GM18858 (cell line): ENCODE measurements around the gene STRN3.
"Not testable (repeated sequence)": the region's sequence is repeated elsewhere in the genome, so short reads cannot be mapped to it uniquely, and the experiment has no call there.

Experiments used
- ATAC-seq: cut with Tn5 transposase; IDR thresholded peaks from one replicate; pipeline ENCODE4 v1.9.1; 2021; ENCODE audit not compliant: unreplicated experiment

Gene STRN3

GRCh38 chr14:30921788-30922187 is 104.4 kb downstream of the STRN3 start:
- no peak for ATAC-seq

- ATAC-seq: no peak
Observed at GRCh38 chr14:30921305-30921704, 104.9 kb downstream of the STRN3 start.

GRCh38 chr14:30915596-30915995 is 110.6 kb downstream of the STRN3 start:
- no peak for ATAC-seq

GRCh38 chr14:30914812-30915211 is 111.4 kb downstream of the STRN3 start:
- ATAC-seq: no peak

GRCh38 chr14:30908826-30909225 is 117.4 kb downstream of the STRN3 start:
- ATAC-seq: no peak

DNA sequence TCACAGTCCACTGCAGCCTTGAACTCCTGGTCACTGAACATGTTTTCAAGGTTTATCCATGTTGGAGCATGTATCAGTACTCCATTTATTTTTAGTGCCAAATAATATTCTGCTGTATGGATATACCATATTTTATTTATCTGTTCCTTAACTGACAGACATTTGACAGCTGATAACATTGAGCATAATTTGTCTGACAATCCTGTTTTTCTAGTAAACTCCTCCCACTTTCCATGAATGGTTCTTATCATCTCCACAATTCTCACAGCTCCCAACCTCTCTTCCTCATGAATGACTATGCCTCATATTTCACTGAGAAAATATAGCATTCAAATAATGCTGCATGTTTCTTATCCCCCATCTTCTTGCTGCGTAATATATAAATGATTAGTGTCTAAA is 118.5 kb downstream of the STRN3 start:
- no peak for ATAC-seq

- no peak for ATAC-seq
Observed at GRCh38 chr14:30906752-30907658, 119.2 kb downstream of the STRN3 start.

DNA sequence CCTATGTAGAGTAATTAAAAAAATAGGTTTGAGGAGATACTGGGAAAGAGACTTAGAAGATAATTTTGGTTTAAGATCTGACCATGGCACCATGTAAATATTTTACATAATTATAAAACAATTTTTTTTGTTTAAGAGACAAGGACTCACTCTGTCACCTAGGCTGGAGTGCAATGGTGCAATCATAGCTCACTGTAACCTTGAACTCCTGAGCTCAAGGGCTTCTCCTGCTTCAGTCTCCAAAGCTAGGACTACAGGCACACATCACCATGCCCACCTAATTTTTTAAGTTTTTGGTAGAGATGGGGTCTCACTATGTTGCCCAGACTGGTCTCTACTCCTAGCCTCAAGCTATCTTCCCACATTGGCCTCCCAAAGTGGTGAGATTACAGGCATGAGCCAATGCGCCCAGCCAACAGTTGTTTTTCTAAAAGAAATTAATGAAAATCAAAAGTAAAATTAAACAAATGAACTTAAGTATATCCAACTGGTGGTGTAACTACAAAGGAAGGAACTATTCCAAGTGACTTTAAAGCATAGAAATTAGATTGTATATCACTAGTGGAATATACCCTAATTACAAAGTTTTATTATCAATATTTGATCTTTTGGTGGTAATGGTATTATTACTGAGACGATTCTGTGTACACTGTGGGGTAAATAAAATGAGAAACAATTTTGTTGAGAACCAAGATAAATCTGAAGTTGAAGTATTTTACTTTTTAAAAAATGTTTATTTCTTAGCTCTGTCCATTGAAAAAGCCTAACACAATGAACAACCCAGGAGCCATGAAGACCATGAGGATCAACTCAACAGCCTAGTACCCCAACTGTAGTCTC is 122.7 kb downstream of the STRN3 start:
- ATAC-seq: no peak

- ATAC-seq: not testable (repeated sequence)
Observed at GRCh38 chr14:30897121-30897520, 129.1 kb downstream of the STRN3 start.

GRCh38 chr14:30896435-30896834 is 129.7 kb downstream of the STRN3 start:
- no peak for ATAC-seq

- ATAC-seq: no peak
Observed at GRCh38 chr14:30894923-30895515, 131.2 kb downstream of the STRN3 start.

GRCh38 chr14:30893819-30894218 is 132.4 kb downstream of the STRN3 start:
- no peak for ATAC-seq

DNA sequence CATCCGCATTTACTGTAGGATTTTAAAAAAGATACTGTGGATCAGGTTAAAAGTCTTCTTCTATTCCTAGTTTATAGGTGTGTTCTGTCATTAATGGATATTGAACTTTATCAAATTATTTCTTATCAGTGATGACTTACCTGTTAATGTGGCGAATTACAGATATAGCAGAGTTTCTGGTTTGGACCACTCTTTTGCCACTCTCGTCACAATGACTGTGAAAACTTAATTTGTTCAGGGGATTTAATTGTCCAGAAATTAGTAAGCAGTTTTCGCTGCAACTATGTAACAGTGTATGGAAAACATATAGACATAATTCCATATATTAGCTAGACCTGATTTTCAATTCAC is 137.0 kb downstream of the STRN3 start:
- no peak for ATAC-seq

DNA sequence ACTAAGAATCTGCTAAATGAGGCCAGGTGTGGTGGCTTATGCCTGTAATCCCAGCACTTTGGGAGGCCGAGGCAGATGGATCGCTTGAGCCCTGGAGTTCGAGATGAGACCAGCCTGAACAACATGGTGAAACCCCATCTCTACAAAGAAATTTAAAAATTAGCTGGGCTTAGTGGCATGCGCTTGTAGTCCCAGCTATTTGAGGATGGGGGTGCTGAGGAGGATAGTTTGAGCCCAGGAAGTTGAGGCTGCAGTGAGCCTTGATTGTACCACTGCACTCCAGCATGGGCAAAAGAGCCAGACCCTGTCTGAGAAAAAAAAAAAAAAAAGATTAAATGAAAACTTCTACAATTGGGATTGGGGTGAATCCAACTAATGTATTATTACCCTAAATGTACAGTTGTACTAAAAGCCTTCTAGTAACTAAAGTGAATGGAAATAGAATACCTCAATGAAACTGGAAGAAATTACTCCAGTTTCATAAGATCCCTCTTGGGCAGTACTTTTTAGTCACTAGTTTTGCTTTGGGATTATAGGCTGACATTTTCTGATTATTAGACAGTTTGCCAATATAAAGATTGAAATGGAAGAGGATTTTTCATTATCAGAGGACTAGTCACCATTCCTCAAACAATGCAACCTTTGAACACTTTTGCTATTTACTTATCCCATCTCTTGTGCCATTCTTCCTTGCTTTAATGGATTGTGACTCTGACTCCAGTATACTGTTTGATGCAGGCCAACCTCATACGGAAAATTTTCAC is 137.5 kb downstream of the STRN3 start:
- ATAC-seq: no peak

DNA sequence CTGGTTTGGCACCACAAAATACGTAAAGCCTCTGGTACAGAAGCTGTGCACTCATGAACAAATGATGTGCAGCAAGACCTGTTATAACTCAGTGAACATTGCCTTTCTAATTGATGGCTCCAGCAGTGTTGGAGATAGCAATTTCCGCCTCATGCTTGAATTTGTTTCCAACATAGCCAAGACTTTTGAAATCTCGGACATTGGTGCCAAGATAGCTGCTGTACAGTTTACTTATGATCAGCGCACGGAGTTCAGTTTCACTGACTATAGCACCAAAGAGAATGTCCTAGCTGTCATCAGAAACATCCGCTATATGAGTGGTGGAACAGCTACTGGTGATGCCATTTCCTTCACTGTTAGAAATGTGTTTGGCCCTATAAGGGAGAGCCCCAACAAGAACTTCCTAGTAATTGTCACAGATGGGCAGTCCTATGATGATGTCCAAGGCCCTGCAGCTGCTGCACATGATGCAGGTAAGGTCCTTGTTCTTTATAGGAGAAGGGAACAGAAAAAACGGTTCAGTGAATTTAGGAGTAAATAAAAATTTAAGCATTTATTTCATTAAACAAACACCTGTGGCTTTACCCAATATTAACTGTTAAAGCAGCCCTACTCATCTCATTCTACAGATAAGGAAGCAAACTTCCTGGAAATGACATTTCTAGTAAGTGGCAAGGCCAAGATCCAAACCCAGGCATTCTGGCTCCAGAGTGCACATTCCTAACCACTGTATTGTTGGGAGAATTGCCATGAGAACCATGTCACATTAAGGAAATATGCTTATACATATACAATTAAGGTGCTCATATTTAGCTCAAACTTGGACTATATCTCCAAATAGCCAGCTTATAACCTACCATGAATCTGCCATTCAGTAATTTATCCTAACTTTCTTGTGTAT is 140.1 kb downstream of the STRN3 start:
- ATAC-seq: no peak

GRCh38 chr14:30884901-30885300 is 141.3 kb downstream of the STRN3 start:
- no peak for ATAC-seq

GRCh38 chr14:30883508-30884294 is 142.5 kb downstream of the STRN3 start:
- peak; percentile 61 for ATAC-seq

- no peak for ATAC-seq
Observed at GRCh38 chr14:30882431-30882830, 143.7 kb downstream of the STRN3 start.

DNA sequence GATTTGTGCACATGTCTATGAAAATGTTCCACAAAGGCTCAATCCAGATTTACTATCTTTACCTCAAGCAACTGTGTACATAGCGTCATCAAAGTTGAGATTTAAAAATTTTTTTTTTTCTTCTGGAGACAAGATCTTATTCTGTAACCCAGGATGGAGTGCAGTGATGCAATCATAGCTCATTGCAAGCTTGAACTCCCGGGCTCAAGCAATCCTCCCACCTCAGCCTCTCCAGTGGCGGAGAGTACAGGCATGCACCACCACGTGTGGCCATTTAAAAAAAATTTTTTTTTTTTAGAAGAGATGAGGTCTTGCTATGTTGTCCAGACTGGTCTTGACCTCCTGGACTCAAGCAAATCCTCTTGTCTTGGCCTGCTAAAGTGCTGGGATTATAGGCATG is 149.5 kb downstream of the STRN3 start:
- ATAC-seq: no peak
